H1 (cell line): ENCODE measurements around the gene PLK5. TPM values are rescaled to one million over a fixed set of nuclear protein-coding genes. Genes with fewer than 3 reads are reported as not detected.

Experiments used
- CTCF ChIA-PET: fragments of 300-600 bp; sonication (Branson Sonifier 250); formaldehyde crosslinking; loops from one replicate; lab custom pipeline; 2021; ENCODE audit not compliant: partially characterized antibody; lab: Charles Lee
- POLR2A ChIA-PET: fragments of 300-600 bp; sonication (Branson Sonifier 250); formaldehyde crosslinking; loops from one replicate; lab custom pipeline; 2021; ENCODE audit warnings: inconsistent platforms; ENCODE audit not compliant: partially characterized antibody; lab: Charles Lee
- DNase-seq, 2 experiments: peaks; one replicate each; pipeline versions ENCODE4 v3.0.0 to v3.0.0-alpha.2; 2010 to 2022; ENCODE audit warnings: low spot score in 2 of 2, low read depth in 1 of 2, mixed read lengths in 1 of 2
- FAIRE-seq: peaks from 2 replicates; lab custom pipeline; 2011; peaks lifted over from hg19 to GRCh38; lab: Jason Lieb, UNC
- H2AFZ ChIP-seq: 2 replicates; pipeline ENCODE4 v1.8.1; 2012; ENCODE audit warnings: low read length, inconsistent platforms
- H2AK5ac ChIP-seq: 2 replicates; pipeline ENCODE4 v1.6.1; 2013; ENCODE audit warnings: low read depth, low read length
- H2BK120ac ChIP-seq: replicated peaks from 2 replicates; pipeline ENCODE3; 2013; ENCODE audit warnings: low read depth, low read length, inconsistent platforms
- H2BK12ac ChIP-seq: 2 replicates; pipeline ENCODE4 v1.6.1; 2013; ENCODE audit warnings: low read depth, low read length
- H2BK15ac ChIP-seq: 2 replicates; pipeline ENCODE4 v1.6.1; 2013; ENCODE audit warnings: low read length
- H2BK20ac ChIP-seq: 2 replicates; pipeline ENCODE4 v1.6.1; 2013; ENCODE audit warnings: low read length
- H2BK5ac ChIP-seq: 2 replicates; pipeline ENCODE4 v1.6.1; 2013; ENCODE audit warnings: low read depth, low read length
- H3K14ac ChIP-seq: 2 replicates; pipeline ENCODE4 v1.6.1; 2013; ENCODE audit warnings: inconsistent platforms; ENCODE audit not compliant: insufficient read length
- H3K18ac ChIP-seq: 2 replicates; pipeline ENCODE4 v1.6.1; 2013; ENCODE audit warnings: low read length; ENCODE audit errors: extremely low read depth
- H3K23ac ChIP-seq: 2 replicates; pipeline ENCODE4 v1.6.1; 2013; ENCODE audit warnings: inconsistent platforms; ENCODE audit not compliant: insufficient read length
- H3K23me2 ChIP-seq: 2 replicates; pipeline ENCODE4 v1.6.1; 2013; ENCODE audit warnings: low read depth, low read length
- H3K27ac ChIP-seq: 2 replicates; pipeline ENCODE4 v1.6.1; 2011; ENCODE audit warnings: low read depth, low read length, inconsistent platforms
- H3K27me3 ChIP-seq, 4 experiments: replicated peaks in 1 of 4; 1 replicate in 1 of 4; 2 replicates in 3 of 4; pipeline versions ENCODE4 v1.6.1 to v1.8.1; 2011 to 2013; ENCODE audit warnings: low read length in 3 of 4, mild to moderate bottlenecking in 3 of 4, inconsistent platforms in 2 of 4, mixed read lengths in 2 of 4, moderate library complexity in 1 of 4; ENCODE audit not compliant: control insufficient read depth in 3 of 4, insufficient read depth in 3 of 4; ENCODE audit errors: extremely low read depth in 1 of 4
- H3K36me3 ChIP-seq, 4 experiments: 2 replicates each; pipeline versions ENCODE4 v1.6.1 to v1.8.1; 2011 to 2013; ENCODE audit warnings: mild to moderate bottlenecking in 4 of 4, low read length in 3 of 4, moderate library complexity in 2 of 4, control low read depth in 1 of 4, inconsistent platforms in 1 of 4; ENCODE audit not compliant: insufficient read depth in 4 of 4, control insufficient read depth in 2 of 4
- H3K4ac ChIP-seq: replicated peaks from 2 replicates; pipeline ENCODE3; 2013; ENCODE audit warnings: low read length, low read depth, mixed read lengths, inconsistent platforms; ENCODE audit not compliant: insufficient read length
- H3K4me1 ChIP-seq, 4 experiments: replicated peaks in 1 of 4; 1 replicate in 1 of 4; 2 replicates in 3 of 4; pipeline versions ENCODE4 v1.6.1 to v1.8.1; 2011 to 2013; ENCODE audit warnings: low read length in 3 of 4, inconsistent platforms in 2 of 4, mixed read lengths in 1 of 4; ENCODE audit not compliant: insufficient read depth in 4 of 4, control insufficient read depth in 3 of 4
- H3K4me2 ChIP-seq, 2 experiments: 2 replicates each; pipeline versions ENCODE4 v1.6.1 to v1.8.1; 2011 to 2013; ENCODE audit warnings: low read depth in 2 of 2, low read length in 2 of 2, control low read depth in 1 of 2, inconsistent platforms in 1 of 2, mild to moderate bottlenecking in 1 of 2; ENCODE audit not compliant: insufficient read depth in 1 of 2
- H3K4me3 ChIP-seq, 4 experiments: fragments of 200-600, 300-600 bp in 1 of 4; sonication (generic), shearing (Covaris generic), sonication (Bioruptor Twin) in 1 of 4; 2 replicates each; pipeline versions ENCODE4 v1.5.1 to v1.8.1; 2011 to 2016; ENCODE audit warnings: low read length in 4 of 4, low read depth in 3 of 4, control low read depth in 2 of 4, inconsistent platforms in 2 of 4, mild to moderate bottlenecking in 2 of 4, mixed read lengths in 1 of 4, moderate library complexity in 1 of 4; ENCODE audit not compliant: insufficient read depth in 2 of 4; ENCODE audit errors: extremely low read depth in 1 of 4
- H3K56ac ChIP-seq: replicated peaks from 2 replicates; pipeline ENCODE3; 2013; ENCODE audit warnings: low read depth, mild to moderate bottlenecking, mixed read lengths, low read length, inconsistent platforms; ENCODE audit not compliant: insufficient read length
- H3K79me1 ChIP-seq: 2 replicates; pipeline ENCODE4 v1.6.1; 2013; ENCODE audit warnings: low read depth, low read length, control low read depth
- H3K79me2 ChIP-seq, 2 experiments: 2 replicates each; pipeline versions ENCODE4 v1.6.1 to v1.8.1; 2012 to 2013; ENCODE audit warnings: low read length in 2 of 2, mild to moderate bottlenecking in 2 of 2, inconsistent platforms in 1 of 2; ENCODE audit not compliant: insufficient read depth in 2 of 2, control insufficient read depth in 1 of 2
- H3K9ac ChIP-seq, 4 experiments: replicated peaks in 1 of 4; 1 replicate in 1 of 4; 2 replicates in 3 of 4; pipeline versions ENCODE4 v1.6.1 to v1.8.1; 2011 to 2013; ENCODE audit warnings: low read depth in 3 of 4, low read length in 3 of 4, control low read depth in 2 of 4, mild to moderate bottlenecking in 2 of 4, moderate library complexity in 2 of 4, inconsistent platforms in 1 of 4; ENCODE audit errors: extremely low read depth in 1 of 4
- H3K9me3 ChIP-seq, 2 experiments: 2 replicates each; pipeline versions ENCODE4 v1.6.1 to v1.8.1; 2012 to 2013; ENCODE audit warnings: mild to moderate bottlenecking in 2 of 2, moderate library complexity in 2 of 2, control low read depth in 1 of 2, inconsistent platforms in 1 of 2, low read depth in 1 of 2, low read length in 1 of 2, mixed read lengths in 1 of 2; ENCODE audit not compliant: insufficient read depth in 2 of 2
- H4K20me1 ChIP-seq, 2 experiments: replicated peaks in 1 of 2; 2 replicates each; pipeline versions ENCODE3 to v1.8.1; 2011 to 2013; ENCODE audit warnings: inconsistent platforms in 2 of 2, low read length in 2 of 2, mild to moderate bottlenecking in 1 of 2; ENCODE audit not compliant: insufficient read depth in 2 of 2, control insufficient read depth in 1 of 2
- H4K5ac ChIP-seq: 2 replicates; pipeline ENCODE4 v1.6.1; 2013; ENCODE audit warnings: low read length, low read depth, mixed read lengths, inconsistent platforms; ENCODE audit not compliant: insufficient read length
- H4K8ac ChIP-seq: 2 replicates; pipeline ENCODE4 v1.8.0; 2013; ENCODE audit warnings: mild to moderate bottlenecking, moderate library complexity, low read length, inconsistent platforms; ENCODE audit not compliant: insufficient read depth; ENCODE audit errors: extremely low read depth
- H4K91ac ChIP-seq: replicated peaks from 2 replicates; pipeline ENCODE3; 2013; ENCODE audit warnings: low read length, mixed read lengths, inconsistent platforms; ENCODE audit not compliant: insufficient read length
- BCL11A ChIP-seq, 2 experiments: IDR thresholded peaks; one replicate each; pipeline ENCODE4 v1.6.1; 2011; ENCODE audit warnings: low read depth in 2 of 2, low read length in 2 of 2, mild to moderate bottlenecking in 2 of 2
- CEBPB ChIP-seq: IDR thresholded peaks from 2 replicates; pipeline ENCODE4 v1.6.1; 2012; ENCODE audit warnings: low read depth, low read length
- CTBP2 ChIP-seq: IDR thresholded peaks from 2 replicates; pipeline ENCODE4 v1.7.0; 2011; ENCODE audit warnings: borderline replicate concordance, mild to moderate bottlenecking, moderate library complexity, mixed read lengths, low read length; ENCODE audit not compliant: insufficient read depth, insufficient read length
- CTCF ChIP-seq, 3 experiments: IDR thresholded peaks; 1 replicate in 2 of 3; 2 replicates in 1 of 3; pipeline versions ENCODE4 v1.5.1 to v1.6.1; 2011; ENCODE audit warnings: low read length in 3 of 3, mild to moderate bottlenecking in 3 of 3, inconsistent platforms in 2 of 3, low read depth in 1 of 3, moderate library complexity in 1 of 3; ENCODE audit not compliant: insufficient read depth in 1 of 3; ENCODE audit errors: control extremely low read depth in 1 of 3
- PHF8 ChIP-seq: fragments of 200-600 bp; sonication (generic); conservative IDR thresholded peaks from 2 replicates; pipeline ENCODE4 v1.7.1; 2012; ENCODE audit warnings: low read depth, mild to moderate bottlenecking, inconsistent platforms, low read length, moderate library complexity
- RBBP5 ChIP-seq: IDR thresholded peaks from 2 replicates; pipeline ENCODE4 v1.7.1; 2012; ENCODE audit warnings: low read depth, mild to moderate bottlenecking, inconsistent platforms, low read length, moderate library complexity, borderline replicate concordance
- USF2 ChIP-seq: IDR thresholded peaks from 2 replicates; pipeline ENCODE4 v1.6.1; 2011; ENCODE audit warnings: low read length, improper control_type of control experiment
- WGBS, 2 experiments: shearing (Covaris generic) in 1 of 2; methylation state at CpG; one replicate each; pipeline versions ENCODE4 v1.1.6 to v1.1.7; 2013 to 2015; ENCODE audit warnings: low lambda C conversion rate in 2 of 2, mixed read lengths in 2 of 2, inconsistent platforms in 1 of 2, low coverage in 1 of 2, missing lambda C conversion rate in 1 of 2; ENCODE audit not compliant: insufficient replicate concordance in 2 of 2, insufficient coverage in 1 of 2, insufficient read length in 1 of 2; ENCODE audit errors: extremely low coverage in 1 of 2, missing lambda C conversion rate in 1 of 2; 5-methylcytosine and 5-hydroxymethylcytosine counted together
- polyA plus RNA-seq, 7 experiments: library from polyadenylated mRNA; depleted of rRNA in 3 of 7; stranded (reverse) in 5 of 7; unstranded in 2 of 7; fragments of >200 nt in 5 of 7; fragments of 200-250 nt in 2 of 7; gene quantifications; 1 replicate in 5 of 7; 2 replicates in 1 of 7; 4 replicates in 1 of 7; pipeline versions ENCODE4 v1.2.1 to v1.2.3, GENCODE V29; 2011 to 2013; ENCODE audit warnings: missing spikeins in 2 of 7, mixed read lengths in 2 of 7
- total RNA-seq: library from RNA; stranded (reverse); fragmentation: NEBNext Ultra II Directional; extraction: Animal tissue kit (Norgen Biotek cat#: 25700); gene quantifications from 2 replicates; pipeline ENCODE4 v1.2.1, GENCODE V29; 2021

PLK5 gene
- total and polyA plus RNA-seq, 2 of the 8 experiments (the other 6 are each of a cell fraction or from before 2014, with no cell fraction given) = 0.43 to 0.45 TPM

GRCh38 chr19:1577929-1578618 lies 54.2 kb downstream of the PLK5 start:
- no peak for DNase-seq
- Histone ChIP-seq H3K4me1 (no peaks in the 10 kb centered on the region), H2BK12ac (no peak overlapping the region), H3K27me3 (no peaks in the 10 kb centered on the region), H2BK120ac (no peak overlapping the region), H3K27ac (no peak overlapping the region; the same call in 1 of the 2 replicates), H2BK5ac (no peak overlapping the region), H3K9me3 (no peaks in the 10 kb centered on the region), H3K9ac (no peak overlapping the region), H4K5ac (no peak overlapping the region), H3K4me3 (no peak overlapping the region), H2BK15ac (no peak overlapping the region), H3K79me1 (0 out of 2 replicates have a peak, but pooled peaks cover 2% of the 10 kb centered on the region), H3K79me2 (no peaks in the 10 kb centered on the region), H3K36me3 (peaks cover 7 to 53% (median 37%) of the 10 kb centered on the region in 4 experiments; a peak in 6 of 8 replicates), H3K23me2 (no peaks in the 10 kb centered on the region), H4K8ac (no peak overlapping the region; the same call in 1 of the 2 replicates), H3K4me2 (no peak overlapping the region), H3K4ac (no peak overlapping the region), H4K20me1 (peaks cover 0 to 18% of the 10 kb centered on the region in 2 experiments), H3K23ac (no peak overlapping the region), H3K14ac (no peak overlapping the region), H2AFZ (no peak overlapping the region), H3K18ac (no peak overlapping the region), H4K91ac (no peak overlapping the region), H3K56ac (no peak overlapping the region), H2BK20ac (no peak overlapping the region), H2AK5ac (no peak overlapping the region)
- ChIA-PET POLR2A (interaction anchor here (0.5 to 8.8 kb wide), 11 partner anchors 8 to 362 kb away, joined by 3 to 148 read pairs (median 3); partner anchors contain the start of genes MBD3 and MEX3D), CTCF (interaction anchor here (0.7 to 4.5 kb wide), 3 partner anchors 11 to 37 kb away, joined by 3 to 25 read pairs (median 3); no protein-coding TSS in a partner anchor)
- FAIRE-seq = no peak
- 94% methylated on average over 40 of the region's 49 CpGs; no CpG with 5 or more reads in 1 of the 2 experiments for WGBS, 2 experiments
- TF ChIP-seq RBBP5 (no peak), CTBP2 (no peak), CTCF (IDR thresholded peaks at IDR 0.05; ENCODE audit: control extremely low read depth in 1 of 3, insufficient read depth in 1 of 3, low read depth in 1 of 3, low read length in 3 of 3) (no peak), USF2 (no peak), CEBPB (no peak), PHF8 (no peak), BCL11A (IDR thresholded peaks at IDR 0.05; ENCODE audit: low read depth in 2 of 2, low read length in 2 of 2) (no peak)
